Skeletal muscle cell (primary cell): Measurements from ENCODE around the gene ITIH4.

Source experiments
- DNase-seq: peaks from one replicate; pipeline ENCODE4 v3.0.0-alpha.2; 2010; ENCODE audit warnings: low read depth
- H3K4me3 ChIP-seq: 2 replicates; pipeline ENCODE4 v1.5.1; 2011; ENCODE audit warnings: low read depth, mild to moderate bottlenecking, control low read depth, low read length, moderate library complexity

ITIH4 gene

GRCh38 chr3:52851348-52851747, 20.9 kb upstream of the ITIH4 start:
- DNase-seq, result no peak
- H3K4me3 ChIP-seq, result no peak overlapping the region

- H3K4me3 ChIP-seq, result no peak overlapping the region
- no peak for DNase-seq
Measured at GRCh38 chr3:52849656-52850055, 19.2 kb upstream of the ITIH4 start.

DNA sequence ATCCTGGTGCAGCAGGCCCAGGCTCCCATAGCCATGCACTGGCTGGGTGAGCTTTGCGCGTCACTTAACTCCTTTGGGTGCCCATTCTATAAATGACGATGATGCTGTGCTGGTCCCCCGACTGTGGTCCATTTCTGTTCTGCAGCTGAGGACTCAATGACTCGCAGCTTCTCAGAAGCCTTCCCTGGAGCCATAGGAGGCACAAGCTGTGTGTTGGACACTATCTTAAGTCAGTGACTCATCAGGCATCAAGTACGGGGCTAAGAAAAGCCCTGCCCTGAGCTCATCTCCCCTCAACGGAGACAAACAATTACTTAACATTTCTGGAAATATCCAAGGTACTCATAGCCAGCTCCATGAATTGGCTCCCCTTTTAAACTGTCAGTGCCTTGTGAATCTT, 18.1 kb upstream of the ITIH4 start:
- DNase-seq, result peak; percentile 66
- H3K4me3 ChIP-seq, result no peak overlapping the region

GRCh38 chr3:52847726-52848125, 17.3 kb upstream of the ITIH4 start:
- H3K4me3 ChIP-seq, result no peak overlapping the region
- DNase-seq, result no peak

- DNase-seq, result no peak
- H3K4me3 ChIP-seq, result no peak overlapping the region
Measured at GRCh38 chr3:52847241-52847640, 16.8 kb upstream of the ITIH4 start.

GRCh38 chr3:52846432-52846965, 16.0 kb upstream of the ITIH4 start:
- no peak overlapping the region for H3K4me3 ChIP-seq
- no peak for DNase-seq

DNA sequence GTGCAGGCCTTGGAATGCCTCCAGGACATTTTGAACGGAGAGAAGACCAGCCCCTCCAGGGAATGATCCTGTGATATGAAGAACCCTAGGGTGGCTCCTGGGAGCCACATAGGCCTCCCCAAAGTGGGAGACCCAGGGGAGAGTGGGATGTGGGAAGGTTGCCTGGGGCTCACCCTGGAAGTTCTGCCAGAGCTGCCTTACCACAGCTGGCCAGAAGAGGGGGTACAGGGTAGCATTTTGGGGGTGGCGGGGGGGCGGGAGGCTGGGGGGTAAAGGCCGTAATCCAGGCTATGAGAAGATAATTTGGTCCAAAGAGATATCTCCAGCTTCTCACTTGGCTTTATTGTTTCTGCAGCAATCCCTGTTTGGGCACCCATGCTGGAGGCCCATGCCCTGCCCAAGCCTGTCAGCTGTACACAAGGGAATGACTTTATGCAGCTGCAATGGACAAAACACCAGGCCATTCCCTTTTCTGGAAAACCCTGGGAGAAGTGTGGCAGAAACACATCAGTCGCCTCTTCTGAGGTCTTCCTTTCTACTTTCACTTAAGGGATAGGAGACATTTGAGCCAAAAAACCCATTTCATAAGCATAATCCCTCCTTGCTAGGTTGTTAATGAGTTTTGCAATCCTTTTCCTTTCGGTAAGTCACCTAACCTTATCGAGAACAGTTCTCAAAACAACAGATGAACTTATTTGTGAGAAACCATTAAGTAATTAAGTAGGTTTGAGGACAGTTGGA, 15.4 kb upstream of the ITIH4 start:
- DNase-seq, result no peak
- no peak overlapping the region for H3K4me3 ChIP-seq

DNA sequence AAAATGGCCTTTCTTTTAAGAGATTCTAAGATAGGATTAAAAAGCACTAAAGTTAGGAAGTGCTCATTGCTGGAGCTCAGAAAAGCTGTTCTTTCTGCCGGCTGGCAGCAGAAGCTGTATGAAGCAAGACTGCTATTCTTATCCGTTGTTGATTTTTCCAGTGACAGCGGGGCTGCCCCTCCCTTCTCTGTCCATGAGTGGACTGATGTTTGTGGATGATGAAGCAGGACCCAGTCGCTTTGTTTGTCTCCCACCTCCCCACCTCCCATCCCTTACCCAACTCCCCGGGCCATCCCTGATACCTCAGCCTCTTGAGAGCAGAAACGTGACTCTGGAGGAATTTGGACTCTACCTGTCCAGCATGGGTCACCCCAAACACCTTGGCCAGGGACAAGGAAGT, 14.7 kb upstream of the ITIH4 start:
- DNase-seq, result no peak

GRCh38 chr3:52844290-52844975, 14.0 kb upstream of the ITIH4 start:
- DNase-seq, result no peak

More for the DNA sequence above, 14.7 kb upstream of the ITIH4 start:
- no peak overlapping the region for H3K4me3 ChIP-seq

DNA sequence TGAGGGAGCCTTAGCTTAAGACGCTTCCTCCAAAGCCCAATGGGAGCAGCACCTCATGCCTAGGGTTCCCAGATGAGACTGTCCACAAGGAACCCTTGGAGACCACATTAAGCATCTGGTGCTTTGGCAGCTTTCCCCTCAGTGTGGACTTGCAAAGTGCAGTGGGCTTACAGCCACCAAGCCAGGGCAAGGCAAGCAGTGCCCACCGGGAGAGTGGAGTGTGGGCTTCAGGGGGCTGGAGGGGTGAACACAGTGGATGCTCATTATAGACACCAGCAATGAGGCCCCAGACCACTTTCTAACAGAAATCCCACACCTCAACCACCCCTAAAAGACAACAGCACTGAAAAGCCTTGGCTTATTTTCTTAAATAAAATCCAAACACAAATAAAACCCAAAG, 13.4 kb upstream of the ITIH4 start:
- DNase-seq, result no peak
- no peak overlapping the region for H3K4me3 ChIP-seq

More at GRCh38 chr3:52844290-52844975, 14.0 kb upstream of the ITIH4 start:
- H3K4me3 ChIP-seq, result no peak overlapping the region

DNA sequence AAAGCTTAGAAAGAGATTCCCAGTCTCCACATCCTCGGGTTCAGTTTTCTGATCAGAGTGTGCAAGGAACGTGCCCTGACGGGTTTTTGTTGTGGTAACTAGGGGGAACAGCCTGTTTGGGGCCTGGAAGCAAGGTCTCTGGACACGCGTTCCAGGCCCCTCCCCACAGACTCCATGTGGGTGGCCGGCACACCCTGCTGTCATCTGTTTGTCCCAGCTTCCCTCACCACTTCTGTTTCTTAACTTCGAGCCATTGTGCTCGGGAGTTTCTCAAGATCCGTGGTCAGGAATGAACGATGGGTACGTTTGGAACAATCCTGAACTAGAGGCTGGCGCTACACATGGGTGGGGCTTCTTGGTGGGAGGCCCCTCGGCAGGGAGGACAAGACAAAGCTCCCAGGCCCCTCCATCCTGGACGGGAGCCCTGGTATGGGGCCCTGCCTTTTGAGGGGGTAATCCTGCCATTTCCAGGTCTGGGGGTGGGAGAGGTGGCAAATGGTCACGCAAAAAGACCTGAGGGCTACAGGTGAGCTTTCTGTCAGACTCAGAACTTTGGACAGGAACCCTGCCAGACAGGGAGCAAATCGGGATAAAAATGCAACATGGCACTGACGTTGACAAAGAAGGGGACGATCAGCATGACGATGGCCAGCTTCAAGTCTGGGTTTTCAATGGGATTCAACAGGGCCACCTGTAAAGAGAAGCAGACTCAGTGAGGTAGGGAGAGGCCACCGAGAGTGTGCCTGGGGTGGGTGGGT, 12.8 kb upstream of the ITIH4 start:
- DNase-seq, result no peak
- H3K4me3 ChIP-seq, result no peak overlapping the region

DNA sequence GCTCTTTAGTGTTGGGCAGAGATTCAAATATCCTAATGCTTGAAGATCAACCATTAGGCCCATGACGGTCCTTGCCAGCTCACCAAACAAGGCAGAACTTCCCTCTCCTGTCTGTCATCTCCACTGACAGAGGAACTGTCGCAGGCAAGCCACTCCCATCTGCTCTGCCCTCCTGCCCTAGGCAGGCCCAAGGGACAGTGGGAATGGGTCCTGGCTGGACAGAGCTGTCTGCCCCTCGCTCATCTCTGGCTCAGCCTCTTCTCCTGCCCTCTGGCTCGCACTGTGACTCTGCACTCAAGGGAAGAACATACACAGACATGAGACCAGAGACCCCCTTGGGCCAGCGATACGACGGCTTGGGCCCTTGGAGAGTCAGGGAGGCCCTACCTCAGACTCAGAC, 12.0 kb upstream of the ITIH4 start:
- H3K4me3 ChIP-seq, result no peak overlapping the region
- DNase-seq, result no peak

DNA sequence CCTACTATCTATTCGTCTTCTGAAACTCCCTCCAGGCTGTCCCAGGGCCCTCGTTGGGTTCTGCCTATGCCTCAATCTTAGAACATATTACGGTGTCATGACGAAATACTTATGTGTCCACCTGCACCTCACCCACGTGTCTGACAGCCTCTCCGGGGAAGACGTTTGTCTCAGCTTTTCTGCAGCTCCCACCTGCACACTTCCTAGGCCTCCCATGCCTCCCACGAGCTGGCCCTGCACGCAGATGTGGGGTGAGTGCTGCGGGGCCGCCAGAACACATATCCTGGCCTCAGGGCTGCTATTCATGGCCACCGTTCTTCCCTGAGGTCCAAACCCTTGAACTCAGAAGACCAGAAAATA, 11.5 kb upstream of the ITIH4 start:
- no peak for DNase-seq
- no peak overlapping the region for H3K4me3 ChIP-seq

DNA sequence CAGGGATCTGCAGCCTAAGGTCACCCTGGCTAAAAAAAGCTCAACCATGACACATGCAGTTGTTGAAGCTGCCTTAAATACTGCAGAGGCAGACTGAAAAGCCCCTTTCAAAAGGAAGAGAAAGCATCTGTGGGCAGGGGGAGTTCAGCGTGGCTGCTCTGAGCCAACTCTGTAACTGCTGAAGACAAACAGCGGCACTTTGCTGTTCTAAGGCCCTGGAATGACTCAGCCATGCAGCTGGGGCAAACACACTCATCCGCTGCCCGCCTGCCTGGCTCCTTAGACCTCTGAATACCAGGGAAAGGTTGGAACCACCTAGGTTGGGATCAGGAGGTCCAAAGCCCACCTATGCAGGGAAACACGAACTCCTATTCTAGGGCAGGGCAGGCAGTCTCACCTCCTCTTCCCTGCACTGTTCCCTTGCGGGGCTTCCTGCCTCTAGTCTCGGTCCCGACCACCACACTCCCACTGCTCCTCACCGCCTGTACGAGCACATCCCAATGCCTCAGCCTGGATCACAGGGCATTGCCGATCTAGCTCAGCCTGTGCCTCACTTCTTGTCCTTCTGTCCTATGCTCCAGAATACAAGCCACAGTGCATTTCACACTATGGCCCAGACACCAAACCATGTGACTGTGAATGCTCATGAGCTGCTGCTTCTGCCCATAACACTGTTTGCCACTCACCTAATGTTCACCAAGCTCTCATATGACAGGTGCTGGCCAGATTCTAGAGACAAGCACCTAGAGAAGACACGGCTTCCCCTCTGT, 10.9 kb upstream of the ITIH4 start:
- H3K4me3 ChIP-seq, result no peak overlapping the region
- DNase-seq, result no peak

DNA sequence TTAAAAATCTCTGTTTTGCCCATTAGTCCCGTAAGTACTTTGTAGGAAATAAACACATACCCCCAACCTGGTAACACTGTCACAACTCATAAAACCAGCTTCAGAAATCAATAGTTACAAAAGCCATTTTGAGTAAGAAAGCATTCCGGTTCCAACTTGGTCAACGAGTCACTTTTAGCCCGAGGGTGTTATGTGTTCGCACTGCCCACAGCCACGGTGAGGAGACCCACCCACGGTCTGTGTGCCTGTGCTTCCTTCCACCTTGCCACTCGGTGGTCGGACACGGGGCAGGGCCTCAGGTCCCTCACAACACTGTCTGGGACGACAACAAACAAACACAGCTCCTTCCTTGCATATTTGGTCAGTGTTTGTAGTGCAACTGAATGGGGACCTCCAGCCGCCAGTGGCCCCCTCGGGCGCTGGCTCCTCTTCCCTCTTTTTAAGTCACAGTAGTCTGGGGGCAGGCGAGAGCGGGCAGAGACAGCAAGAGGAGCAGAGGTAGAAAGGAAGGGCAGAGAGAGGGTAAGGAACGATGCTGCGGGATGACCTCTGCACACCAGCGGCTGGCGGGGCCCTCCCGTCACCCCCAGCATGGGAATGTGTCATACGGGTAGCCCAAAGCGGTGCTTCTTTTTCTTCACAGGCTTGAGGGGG, 9.5 kb upstream of the ITIH4 start:
- H3K4me3 ChIP-seq, result no peak overlapping the region
- DNase-seq, result no peak

GRCh38 chr3:52839268-52839575, 8.8 kb upstream of the ITIH4 start:
- no peak overlapping the region for H3K4me3 ChIP-seq
- no peak for DNase-seq

DNA sequence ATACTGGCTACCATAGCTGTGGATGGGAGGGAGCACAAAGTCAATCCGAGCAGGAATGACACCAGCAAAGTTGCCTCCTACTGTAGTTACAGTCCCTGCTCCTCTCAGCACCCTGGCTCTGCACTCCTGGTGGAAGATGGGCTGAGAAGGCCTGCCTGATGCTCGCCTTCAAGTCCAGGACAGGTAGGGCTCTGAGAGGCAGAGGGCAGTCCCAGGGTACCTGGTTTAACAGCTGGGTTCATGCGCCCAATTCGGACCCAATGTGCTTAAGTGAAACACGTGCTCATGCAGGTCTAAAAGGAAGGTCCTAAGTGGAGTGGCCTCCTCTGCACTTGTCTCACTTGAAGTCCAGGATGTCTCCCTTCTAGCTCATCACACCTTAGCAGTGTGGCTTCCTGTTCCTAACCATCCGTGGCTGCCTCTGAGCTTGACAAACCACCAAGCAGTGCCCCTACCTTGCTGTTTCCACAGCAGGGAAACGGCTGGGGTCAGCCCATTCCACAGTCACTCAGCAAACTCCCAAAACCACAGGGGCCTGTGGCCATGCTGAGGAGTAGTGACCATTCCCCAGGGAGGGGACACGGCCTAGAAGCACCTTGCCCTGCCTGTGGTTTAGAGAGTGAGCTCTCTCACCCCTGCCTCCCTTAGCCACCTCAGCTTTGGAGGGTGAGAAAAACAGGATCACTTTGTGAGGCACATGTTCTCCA, 8.2 kb upstream of the ITIH4 start:
- DNase-seq, result no peak
- no peak overlapping the region for H3K4me3 ChIP-seq

DNA sequence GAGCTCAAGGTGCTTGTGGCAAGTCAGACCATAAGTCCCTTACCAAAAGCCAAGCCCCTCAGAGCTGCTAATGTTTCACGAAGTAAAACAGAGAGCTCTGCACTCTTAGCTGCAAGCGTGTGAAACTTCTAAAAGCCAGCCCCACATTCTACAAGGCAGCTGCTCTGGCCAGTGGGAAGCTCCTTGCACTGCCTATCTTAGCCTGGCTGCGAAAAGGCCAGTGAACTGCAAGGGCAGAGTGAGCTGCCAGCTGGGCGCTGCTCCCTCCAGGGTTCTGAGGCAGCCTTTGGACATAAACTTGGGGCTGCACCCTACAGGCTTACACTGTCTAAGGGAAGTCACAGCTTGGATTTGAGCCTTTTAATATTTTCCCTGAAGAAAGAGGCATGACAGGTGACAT, 6.5 kb upstream of the ITIH4 start:
- no peak overlapping the region for H3K4me3 ChIP-seq
- no peak for DNase-seq

GRCh38 chr3:52836471-52836845, 6.0 kb upstream of the ITIH4 start:
- DNase-seq, result no peak

More at GRCh38 chr3:52836471-52836845, 6.0 kb upstream of the ITIH4 start:
- H3K4me3 ChIP-seq, result no peak overlapping the region
